CD4-positive, CD25-positive, alpha-beta regulatory T cell (primary cell): Measurements from ENCODE around the gene C2CD4D. TPM values are rescaled to one million over a fixed set of nuclear protein-coding genes. Genes with fewer than 3 reads are reported as not detected.

Experiments
- ATAC-seq, 2 donors: fragments of 150-1000 bp; cut with Tn5 transposase; one replicate each; pipeline ENCODE4 v1.10.0; 2021; ENCODE audit warnings: low read depth in 2 of 2, moderate number of reproducible peaks in 2 of 2, moderate library complexity in 1 of 2
- DNase-seq, 3 donors: peaks; one replicate each; pipeline versions ENCODE4 v3.0.0 to v3.0.0-alpha.2; 2012 to 2022; ENCODE audit warnings: mixed read lengths in 1 of 3
- H3K27ac ChIP-seq: one replicate; pipeline ENCODE4 v1.7.0; 2013; ENCODE audit warnings: mild to moderate bottlenecking, low read length; ENCODE audit not compliant: insufficient read depth, poor library complexity, severe bottlenecking
- H3K27me3 ChIP-seq: one replicate; pipeline ENCODE4 v1.7.0; 2013; ENCODE audit warnings: low read length; ENCODE audit not compliant: control insufficient read depth, insufficient read depth
- H3K36me3 ChIP-seq: one replicate; pipeline ENCODE4 v1.7.0; 2013; ENCODE audit warnings: mild to moderate bottlenecking, low read length, moderate library complexity; ENCODE audit not compliant: control insufficient read depth, insufficient read depth
- H3K4me1 ChIP-seq: 2 replicates; pipeline ENCODE4 v1.7.0; 2013; ENCODE audit warnings: mild to moderate bottlenecking, low read length; ENCODE audit not compliant: insufficient read depth, control insufficient read depth, poor library complexity, severe bottlenecking
- H3K4me3 ChIP-seq: one replicate; pipeline ENCODE4 v1.7.0; 2013; ENCODE audit warnings: low read depth, mild to moderate bottlenecking, low read length, moderate library complexity
- H3K9me3 ChIP-seq, 2 experiments: 1 replicate in 1 of 2; 2 replicates in 1 of 2; pipeline ENCODE4 v1.7.0; 2013; ENCODE audit warnings: low read length in 2 of 2, mild to moderate bottlenecking in 1 of 2, moderate library complexity in 1 of 2; ENCODE audit not compliant: control insufficient read depth in 2 of 2
- H3K27ac Mint-ChIP-seq, 3 donors: one replicate each; pipeline ENCODE4 v1.8.0; 2020 to 2022; ENCODE audit warnings: mild to moderate bottlenecking in 3 of 3, mixed read lengths in 3 of 3, moderate library complexity in 2 of 3
- H3K27me3 Mint-ChIP-seq: one replicate; pipeline ENCODE4 v1.8.0; 2022; ENCODE audit warnings: mild to moderate bottlenecking, mixed read lengths
- H3K36me3 Mint-ChIP-seq: one replicate; pipeline ENCODE4 v1.8.0; 2020; ENCODE audit warnings: mixed read lengths
- H3K4me1 Mint-ChIP-seq, 4 donors: one replicate each; pipeline ENCODE4 v1.8.0; 2020 to 2022; ENCODE audit warnings: mixed read lengths in 4 of 4, mild to moderate bottlenecking in 1 of 4
- H3K4me3 Mint-ChIP-seq, 4 donors: one replicate each; pipeline ENCODE4 v1.8.0; 2020 to 2022; ENCODE audit warnings: mild to moderate bottlenecking in 4 of 4, mixed read lengths in 4 of 4, moderate library complexity in 3 of 4
- H3K9me3 Mint-ChIP-seq, 7 donors: one replicate each; pipeline ENCODE4 v1.8.0; 2020 to 2022; ENCODE audit warnings: mixed read lengths in 7 of 7, mild to moderate bottlenecking in 3 of 7, moderate library complexity in 2 of 7
- polyA plus RNA-seq, 4 donors: library from polyadenylated mRNA; unstranded; fragments of 300-500 nt; fragmentation: Illumina TruSeq; gene quantifications; one replicate each; pipeline ENCODE4 v1.2.3, GENCODE V29; 2021
- total RNA-seq: library from RNA; stranded (reverse); gene quantifications from one replicate; pipeline ENCODE4 v1.2.3, GENCODE V29; 2022

Gene C2CD4D
- total and polyA plus RNA-seq, 5 donors from 2014 or later: 0.94 to 4.0 (median 2.2) TPM

GRCh38 chr1:151867765-151868411, 28.3 kb upstream of the C2CD4D start:
- H3K36me3 ChIP-seq: peaks cover 4% of the 10 kb centered on the region
- no peaks in the 10 kb centered on the region for H3K27me3 ChIP-seq
- H3K36me3 Mint-ChIP-seq: peaks cover 5% of the 10 kb centered on the region
- H3K27ac ChIP-seq: no peak overlapping the region
- H3K9me3 Mint-ChIP-seq: no peaks in the 10 kb centered on the region
- peak overlapping the region in 2 of 3 donors; percentile 8 to 11 for H3K27ac Mint-ChIP-seq
- no peak overlapping the region for H3K4me3 ChIP-seq
- no peaks in the 10 kb centered on the region for H3K27me3 Mint-ChIP-seq
- no peak for ATAC-seq
- H3K9me3 ChIP-seq: no peaks in the 10 kb centered on the region
- H3K4me1 Mint-ChIP-seq: peaks cover 6 to 15% (median 8%) of the 10 kb centered on the region in 4 donors
- peak in 1 of 3 donors; percentile 11 for DNase-seq
- H3K4me3 Mint-ChIP-seq: no peak overlapping the region
- H3K4me1 ChIP-seq: no peaks in the 10 kb centered on the region

GRCh38 chr1:151867321-151867720, 27.7 kb upstream of the C2CD4D start:
- no peak for DNase-seq
- no peak overlapping the region for H3K4me3 Mint-ChIP-seq
- ATAC-seq: no peak
- H3K9me3 Mint-ChIP-seq: no peaks in the 10 kb centered on the region
- Histone ChIP-seq H3K27ac (no peak overlapping the region), H3K27me3 (no peaks in the 10 kb centered on the region), H3K9me3 (no peaks in the 10 kb centered on the region), H3K4me1 (no peaks in the 10 kb centered on the region), H3K4me3 (no peak overlapping the region), H3K36me3 (no peaks in the 10 kb centered on the region)
- H3K27me3 Mint-ChIP-seq: no peaks in the 10 kb centered on the region
- H3K4me1 Mint-ChIP-seq: peaks cover 4 to 15% (median 8%) of the 10 kb centered on the region in 4 donors
- H3K36me3 Mint-ChIP-seq: peaks cover 3% of the 10 kb centered on the region
- H3K27ac Mint-ChIP-seq: peak overlapping the region in 1 of 3 donors; percentile 11

- no peaks in the 10 kb centered on the region for H3K9me3 ChIP-seq
- ATAC-seq: no peak
- H3K27me3 ChIP-seq: no peaks in the 10 kb centered on the region
- Mint-ChIP-seq H3K27me3 (no peaks in the 10 kb centered on the region), H3K27ac (no peak overlapping the region), H3K4me1 (peaks cover 0 to 11% (median 4%) of the 10 kb centered on the region in 4 donors), H3K4me3 (no peak overlapping the region), H3K9me3 (no peaks in the 10 kb centered on the region), H3K36me3 (no peaks in the 10 kb centered on the region)
- no peak overlapping the region for H3K4me3 ChIP-seq
- no peaks in the 10 kb centered on the region for H3K36me3 ChIP-seq
- no peak for DNase-seq
- no peaks in the 10 kb centered on the region for H3K4me1 ChIP-seq
- H3K27ac ChIP-seq: no peak overlapping the region
Observed at GRCh38 chr1:151864411-151864810, 24.8 kb upstream of the C2CD4D start.

GRCh38 chr1:151862604-151863003, 23.0 kb upstream of the C2CD4D start:
- H3K27me3 ChIP-seq: no peaks in the 10 kb centered on the region

GRCh38 chr1:151860504-151861187, 21.0 kb upstream of the C2CD4D start:
- Histone ChIP-seq H3K36me3 (no peaks in the 10 kb centered on the region), H3K4me3 (no peak overlapping the region), H3K4me1 (no peaks in the 10 kb centered on the region), H3K27ac (no peak overlapping the region), H3K27me3 (no peaks in the 10 kb centered on the region), H3K9me3 (no peaks in the 10 kb centered on the region)
- Mint-ChIP-seq H3K27me3 (no peaks in the 10 kb centered on the region), H3K27ac (no peak overlapping the region), H3K36me3 (no peaks in the 10 kb centered on the region), H3K4me1 (peaks cover 0 to 3% (median 0%) of the 10 kb centered on the region in 4 donors), H3K4me3 (no peak overlapping the region), H3K9me3 (no peaks in the 10 kb centered on the region)
- DNase-seq (no peak), ATAC-seq (no peak)

More at GRCh38 chr1:151862604-151863003, 23.0 kb upstream of the C2CD4D start:
- Histone ChIP-seq H3K9me3 (no peaks in the 10 kb centered on the region), H3K4me3 (no peak overlapping the region), H3K27ac (no peak overlapping the region), H3K36me3 (no peaks in the 10 kb centered on the region), H3K4me1 (no peaks in the 10 kb centered on the region)
- DNase-seq (no peak), ATAC-seq (no peak)
- no peaks in the 10 kb centered on the region for H3K36me3 Mint-ChIP-seq
- H3K4me1 Mint-ChIP-seq: peaks cover 0 to 3% (median under 1%) of the 10 kb centered on the region in 4 donors
- no peaks in the 10 kb centered on the region for H3K27me3 Mint-ChIP-seq
- no peaks in the 10 kb centered on the region for H3K9me3 Mint-ChIP-seq
- H3K4me3 Mint-ChIP-seq: no peak overlapping the region
- H3K27ac Mint-ChIP-seq: no peak overlapping the region

- Histone ChIP-seq H3K4me1 (no peaks in the 10 kb centered on the region), H3K27me3 (no peaks in the 10 kb centered on the region), H3K9me3 (no peaks in the 10 kb centered on the region), H3K27ac (no peak overlapping the region), H3K4me3 (no peak overlapping the region), H3K36me3 (no peaks in the 10 kb centered on the region)
- H3K27ac Mint-ChIP-seq: no peak overlapping the region
- DNase-seq (no peak), ATAC-seq (no peak)
- H3K9me3 Mint-ChIP-seq: no peaks in the 10 kb centered on the region
- peaks cover 0 to 1% (median 0%) of the 10 kb centered on the region in 4 donors for H3K4me1 Mint-ChIP-seq
- no peaks in the 10 kb centered on the region for H3K36me3 Mint-ChIP-seq
- no peak overlapping the region for H3K4me3 Mint-ChIP-seq
- no peaks in the 10 kb centered on the region for H3K27me3 Mint-ChIP-seq
Observed at GRCh38 chr1:151859891-151860293, 20.3 kb upstream of the C2CD4D start.

GRCh38 chr1:151858886-151859665, 19.5 kb upstream of the C2CD4D start:
- ATAC-seq: no peak
- H3K27me3 Mint-ChIP-seq: no peaks in the 10 kb centered on the region
- no peaks in the 10 kb centered on the region for H3K9me3 Mint-ChIP-seq

More at GRCh38 chr1:151858886-151859665, 19.5 kb upstream of the C2CD4D start:
- Histone ChIP-seq H3K4me3 (no peak overlapping the region), H3K27me3 (no peaks in the 10 kb centered on the region), H3K4me1 (no peaks in the 10 kb centered on the region), H3K27ac (no peak overlapping the region), H3K9me3 (no peaks in the 10 kb centered on the region), H3K36me3 (no peaks in the 10 kb centered on the region)
- no peaks in the 10 kb centered on the region for H3K36me3 Mint-ChIP-seq
- no peak overlapping the region for H3K4me3 Mint-ChIP-seq
- H3K4me1 Mint-ChIP-seq: peaks cover 0 to 1% (median 0%) of the 10 kb centered on the region in 4 donors
- DNase-seq: no peak
- H3K27ac Mint-ChIP-seq: no peak overlapping the region
